ENCODE measurements around the gene ACMSD.

Gene ACMSD

GRCh38 chr2:134838143-134838620, at the start of gene ACMSD:
Gene ACMSD (plus strand): TSS chr2:134838616. CDS start chr2:134838683, 67 bp downstream.
- TF ChIP-seq CTCF (IDR thresholded peaks at IDR 0.05; ENCODE audit: low read depth, low read length) = no peak
- no peak for DNase-seq (ENCODE audit: extremely low read depth, low read depth)

GRCh38 chr2:134790487-134790886, 47.9 kb upstream of the ACMSD start:
- TF ChIP-seq CTCF (IDR thresholded peaks at IDR 0.05; ENCODE audit: low read depth, low read length) = no peak
- DNase-seq (ENCODE audit: extremely low read depth, low read depth) = no peak

- no peak for DNase-seq (ENCODE audit: extremely low read depth, low read depth)
- TF ChIP-seq CTCF (IDR thresholded peaks at IDR 0.05; ENCODE audit: low read depth, low read length) = no peak
Measured at GRCh38 chr2:134791616-134792015, 46.8 kb upstream of the ACMSD start.

GRCh38 chr2:134792186-134792585, 46.2 kb upstream of the ACMSD start:
- no peak for TF ChIP-seq CTCF (IDR thresholded peaks at IDR 0.05; ENCODE audit: low read depth, low read length)
- no peak for DNase-seq (ENCODE audit: extremely low read depth, low read depth)

- DNase-seq (ENCODE audit: extremely low read depth, low read depth) = no peak
- TF ChIP-seq CTCF (IDR thresholded peaks at IDR 0.05; ENCODE audit: low read depth, low read length) = no peak
Measured at GRCh38 chr2:134795765-134796164, 42.7 kb upstream of the ACMSD start.

GRCh38 chr2:134796373-134796772, 42.0 kb upstream of the ACMSD start:
- no peak for TF ChIP-seq CTCF (IDR thresholded peaks at IDR 0.05; ENCODE audit: low read depth, low read length)
- DNase-seq (ENCODE audit: extremely low read depth, low read depth) = no peak

- no peak for TF ChIP-seq CTCF (IDR thresholded peaks at IDR 0.05; ENCODE audit: low read depth, low read length)
- DNase-seq (ENCODE audit: extremely low read depth, low read depth) = no peak
Measured at GRCh38 chr2:134799936-134800335, 38.5 kb upstream of the ACMSD start.

Measured in AG09319 (cell line).